ENCODE measurements around the gene CTSF. TPM values are rescaled to one million over a fixed set of nuclear protein-coding genes. Genes with fewer than 3 reads are reported as not detected.
A peak's percentile ranks its signal among the peaks of the same experiment; 100 is the strongest.

Gene CTSF
- total RNA-seq, 1 experiment from 2014 or later = 0.98 TPM

DNA sequence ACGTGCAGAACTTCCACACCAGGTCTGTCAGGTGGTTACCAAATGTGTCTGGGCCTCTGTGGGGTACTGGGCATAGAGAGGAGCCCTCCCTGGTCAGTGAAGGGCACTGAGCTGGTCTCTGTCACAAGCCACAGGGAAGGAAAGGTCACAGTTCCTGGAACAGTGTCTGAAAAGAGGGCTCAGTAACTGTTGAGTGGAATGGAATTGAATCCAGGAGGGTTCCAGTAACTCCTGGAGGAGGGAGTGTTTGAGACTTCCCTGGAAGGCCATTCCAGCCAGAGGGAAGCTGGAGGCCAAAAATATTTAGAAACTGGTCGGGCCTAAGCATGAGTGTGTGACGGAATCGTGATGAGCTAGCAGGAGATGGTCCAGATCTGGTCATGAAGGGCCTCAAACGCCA is 13.8 kb downstream of the CTSF start:
- Histone ChIP-seq H3K23ac (ENCODE audit: insufficient read length, low read depth, low read length) (no peak overlapping the region), H2BK120ac (ENCODE audit: low read depth, low read length, poor library complexity, severe bottlenecking) (no peak overlapping the region), H2BK12ac (ENCODE audit: insufficient read length, low read depth, low read length) (no peak overlapping the region), H2BK20ac (ENCODE audit: low read depth, low read length, poor library complexity, severe bottlenecking) (no peak overlapping the region), H2BK5ac (ENCODE audit: insufficient read length, low read length) (no peak overlapping the region), H3K18ac (ENCODE audit: insufficient read length, low read depth, low read length) (no peak overlapping the region), H3K4ac (ENCODE audit: low read depth, low read length) (no peak overlapping the region), H4K8ac (replicated peaks; ENCODE audit: insufficient read length, low read depth, low read length) (no peak overlapping the region), H2BK15ac (ENCODE audit: low read depth, low read length) (no peak overlapping the region), H3K79me2 (ENCODE audit: insufficient read depth, low read length) (no peaks in the 10 kb centered on the region), H4K20me1 (ENCODE audit: control insufficient read depth, insufficient read depth, insufficient read length) (no peaks in the 10 kb centered on the region), H3K4me2 (ENCODE audit: insufficient read depth, insufficient read length, low read length) (no peak overlapping the region), H3K27ac (ENCODE audit: insufficient read length, low read depth, low read length) (no peak overlapping the region), H3K9ac (ENCODE audit: extremely low read depth, insufficient read length, low read length) (no peak overlapping the region), H2AFZ (ENCODE audit: low read length) (no peak overlapping the region), H3K56ac (ENCODE audit: insufficient read length, low read depth, low read length) (no peak overlapping the region), H4K5ac (ENCODE audit: insufficient read length, low read depth, low read length) (no peak overlapping the region), H2AK5ac (ENCODE audit: insufficient read length, low read length) (no peak overlapping the region), H3K4me1 (ENCODE audit: insufficient read depth, low read length) (no peaks in the 10 kb centered on the region), H3K27me3 (ENCODE audit: insufficient read depth, low read length) (no peaks in the 10 kb centered on the region), H3K14ac (ENCODE audit: insufficient read depth, low read length) (no peak overlapping the region), H4K91ac (ENCODE audit: insufficient read length, low read depth, low read length) (no peak overlapping the region), H3K79me1 (ENCODE audit: insufficient read depth, low read depth, low read length, poor library complexity, severe bottlenecking) (no peaks in the 10 kb centered on the region), H3T11ph (ENCODE audit: low read length) (no peak overlapping the region), H3K23me2 (ENCODE audit: insufficient read length, low read depth, low read length, poor library complexity, severe bottlenecking) (peaks cover 2% of the 10 kb centered on the region), H3K9me3 (ENCODE audit: control insufficient read depth, low read depth, low read length) (no peaks in the 10 kb centered on the region)
- no peak for DNase-seq
- Mint-ChIP-seq H3K27ac (peak overlapping the region in 2 of 3 experiments; percentile 58 to 68; a peak in 3 of 7 replicates), H3K9me3 (no peaks in the 10 kb centered on the region; a peak in 1 of 5 replicates), H3K4me3 (no peak overlapping the region), H3K36me3 (ENCODE audit: insufficient read depth in 1 of 3, low read depth in 3 of 3) (peaks cover 15 to 70% (median 62%) of the 10 kb centered on the region in 3 experiments; a peak in 6 of 7 replicates), H3K4me1 (peaks cover 0 to 6% of the 10 kb centered on the region in 2 experiments; a peak in 1 of 4 replicates), H3K27me3 (ENCODE audit: low read depth) (no peaks in the 10 kb centered on the region)
- no peak for TF ChIP-seq CTCF (conservative IDR thresholded peaks at IDR 0.05)
- no CpG with 5 or more reads among the region's 5 CpGs for WGBS (ENCODE audit: extremely low coverage, insufficient read length, low lambda C conversion rate)
